Measurements from ENCODE around the gene PTPRG. TPM values are rescaled to one million over a fixed set of nuclear protein-coding genes. Genes with fewer than 3 reads are reported as not detected.

The PTPRG gene
- total RNA-seq, 2 donors from 2014 or later, result 23.9 to 31.6 TPM

DNA sequence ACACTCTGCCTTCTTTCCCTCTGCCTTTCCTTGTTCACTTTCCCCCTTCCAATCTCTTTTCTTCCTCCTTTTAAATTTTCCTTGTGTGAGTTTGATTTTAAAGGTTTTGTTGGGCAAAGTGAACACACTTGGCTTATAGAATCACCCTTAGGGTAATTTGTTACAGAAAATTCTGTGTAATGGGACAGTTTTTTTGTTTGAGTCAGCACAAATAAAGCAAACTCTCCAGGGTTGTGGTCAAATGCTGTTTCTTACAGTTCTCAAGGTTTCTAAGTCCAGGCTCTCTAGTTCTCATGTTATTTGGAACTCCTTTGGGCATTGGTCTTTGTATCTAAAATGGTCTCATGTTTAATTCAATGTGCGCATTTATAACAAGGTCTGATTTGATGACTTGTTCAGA lies 307.1 kb downstream of the PTPRG start:
- H3K27ac ChIP-seq, result no peak overlapping the region
- 92 to 96% methylated on average over 1 of the region's 1 CpG for WGBS, 2 donors
- TF ChIP-seq, protein P1, sequence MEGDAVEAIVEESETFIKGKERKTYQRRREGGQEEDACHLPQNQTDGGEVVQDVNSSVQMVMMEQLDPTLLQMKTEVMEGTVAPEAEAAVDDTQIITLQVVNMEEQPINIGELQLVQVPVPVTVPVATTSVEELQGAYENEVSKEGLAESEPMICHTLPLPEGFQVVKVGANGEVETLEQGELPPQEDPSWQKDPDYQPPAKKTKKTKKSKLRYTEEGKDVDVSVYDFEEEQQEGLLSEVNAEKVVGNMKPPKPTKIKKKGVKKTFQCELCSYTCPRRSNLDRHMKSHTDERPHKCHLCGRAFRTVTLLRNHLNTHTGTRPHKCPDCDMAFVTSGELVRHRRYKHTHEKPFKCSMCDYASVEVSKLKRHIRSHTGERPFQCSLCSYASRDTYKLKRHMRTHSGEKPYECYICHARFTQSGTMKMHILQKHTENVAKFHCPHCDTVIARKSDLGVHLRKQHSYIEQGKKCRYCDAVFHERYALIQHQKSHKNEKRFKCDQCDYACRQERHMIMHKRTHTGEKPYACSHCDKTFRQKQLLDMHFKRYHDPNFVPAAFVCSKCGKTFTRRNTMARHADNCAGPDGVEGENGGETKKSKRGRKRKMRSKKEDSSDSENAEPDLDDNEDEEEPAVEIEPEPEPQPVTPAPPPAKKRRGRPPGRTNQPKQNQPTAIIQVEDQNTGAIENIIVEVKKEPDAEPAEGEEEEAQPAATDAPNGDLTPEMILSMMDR (IDR thresholded peaks at IDR 0.05), result no peak
- TF ChIP-seq POLR2A (IDR thresholded peaks at IDR 0.05), result no peak
- DNase-seq (no peak), ATAC-seq (no peak)
- H3K9me3 ChIP-seq, result no peaks in the 10 kb centered on the region
- no peaks in the 10 kb centered on the region for H3K27me3 ChIP-seq
- no peaks in the 10 kb centered on the region for H3K4me1 ChIP-seq
- no peak overlapping the region for H3K4me3 ChIP-seq
- intact Hi-C loops (cut with DNase I), result loop anchor here (10.0 kb wide), 1 partner anchor 316 kb away; no protein-coding TSS in a partner anchor
- H3K36me3 ChIP-seq (replicated peaks in 1 of 2; ENCODE audit: insufficient read depth in 1 of 2, low read depth in 2 of 2), result no peaks in the 10 kb centered on the region

DNA sequence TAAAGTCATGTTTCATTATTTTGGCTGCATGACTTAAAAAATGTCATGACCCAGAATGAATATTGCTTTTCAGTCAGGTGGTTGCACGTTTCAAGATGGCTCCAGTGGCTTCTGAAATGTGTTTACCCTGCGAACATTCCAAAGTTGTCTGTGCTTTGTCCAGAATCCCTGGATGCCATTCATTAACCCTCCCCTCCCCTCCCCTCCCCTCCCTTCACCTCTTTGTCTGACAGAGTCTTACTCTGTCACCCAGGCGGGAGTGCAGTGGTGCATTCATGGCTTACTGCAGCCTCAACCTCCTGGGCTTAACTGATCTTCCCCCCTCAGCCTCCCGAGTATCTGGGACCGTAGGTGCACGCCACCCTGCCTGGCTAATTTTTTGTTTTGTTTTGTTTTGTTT lies 308.0 kb downstream of the PTPRG start:
- Histone ChIP-seq H3K4me3 (no peak overlapping the region), H3K36me3 (replicated peaks in 1 of 2; ENCODE audit: insufficient read depth in 1 of 2, low read depth in 2 of 2) (no peaks in the 10 kb centered on the region), H3K9me3 (no peaks in the 10 kb centered on the region), H3K27me3 (no peaks in the 10 kb centered on the region), H3K4me1 (no peaks in the 10 kb centered on the region), H3K27ac (no peak overlapping the region)
- TF ChIP-seq, protein P1 (IDR thresholded peaks at IDR 0.05), result no peak
- no peak for TF ChIP-seq POLR2A (IDR thresholded peaks at IDR 0.05)
- no peak for DNase-seq
- intact Hi-C loops (cut with DNase I), result loop anchor here (10.0 kb wide), 1 partner anchor 315 kb away; no protein-coding TSS in a partner anchor
- 84 to 89% methylated on average over 6 of the region's 6 CpGs for whole genome bisulfite sequencing, 2 donors
- no peak for ATAC-seq

DNA sequence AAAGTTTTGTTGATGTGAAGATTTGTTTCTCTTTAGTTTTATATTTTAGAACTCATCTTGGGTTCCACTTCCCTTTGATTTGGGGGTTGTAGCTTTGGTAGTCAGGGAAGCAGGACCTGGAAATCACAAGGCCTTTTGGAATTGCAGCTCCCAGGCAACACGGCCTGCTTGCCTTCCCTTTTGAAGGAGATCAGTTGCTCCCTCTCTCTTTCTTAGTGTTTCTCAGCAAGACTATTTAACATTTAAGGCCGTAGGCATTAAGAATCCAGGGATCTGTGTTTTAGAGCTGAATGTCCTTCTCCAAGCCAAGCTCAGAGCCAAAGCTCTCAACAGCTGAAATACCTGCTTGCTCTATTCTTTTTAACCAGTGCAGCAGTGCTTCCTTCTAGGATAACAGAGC lies 310.3 kb downstream of the PTPRG start:
- no peaks in the 10 kb centered on the region for H3K36me3 ChIP-seq (replicated peaks in 1 of 2; ENCODE audit: insufficient read depth in 1 of 2, low read depth in 2 of 2)
- H3K9me3 ChIP-seq, result no peaks in the 10 kb centered on the region
- DNase-seq (no peak), ATAC-seq (no peak)
- no peaks in the 10 kb centered on the region for H3K27me3 ChIP-seq
- H3K27ac ChIP-seq, result no peak overlapping the region
- 80 to 94% methylated on average over 2 of the region's 2 CpGs for WGBS, 2 donors
- intact Hi-C loops (cut with DNase I), result no loop called here
- H3K4me3 ChIP-seq, result no peak overlapping the region
- no peaks in the 10 kb centered on the region for H3K4me1 ChIP-seq
- TF ChIP-seq, protein P1 (IDR thresholded peaks at IDR 0.05), result no peak
- no peak for TF ChIP-seq POLR2A (IDR thresholded peaks at IDR 0.05)

DNA sequence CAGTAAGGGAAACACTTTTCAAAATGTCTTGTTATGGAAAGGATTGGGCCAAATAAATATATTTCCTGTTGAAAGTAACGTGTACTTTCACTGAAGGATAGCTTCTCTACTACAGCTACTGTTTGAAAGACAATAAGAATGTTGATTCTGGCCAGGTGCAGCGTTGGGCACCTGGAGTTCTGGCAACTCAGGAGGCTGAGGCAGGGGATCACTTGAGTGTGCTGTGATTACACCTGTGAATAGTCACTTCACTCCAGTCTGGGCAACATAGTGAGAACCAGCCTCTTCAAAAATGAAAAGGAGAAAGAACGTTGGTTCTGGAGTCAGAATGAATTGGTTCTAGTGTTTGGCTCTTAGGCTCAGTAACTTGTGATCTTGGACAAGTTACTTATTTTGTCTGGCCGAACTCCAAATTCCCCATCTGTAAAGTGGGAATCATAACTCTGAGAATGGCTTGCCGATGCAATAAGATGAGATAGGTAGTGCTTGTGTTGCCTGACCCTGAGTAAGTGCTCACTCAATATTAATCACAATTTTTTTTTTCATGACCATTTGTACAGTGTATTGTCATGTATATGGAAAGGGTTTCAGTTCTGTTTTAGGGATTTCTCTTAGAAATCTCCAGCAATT lies 310.8 kb downstream of the PTPRG start:
- ATAC-seq, result no peak
- no peak for DNase-seq
- WGBS, 2 donors, result 66 to 69% methylated on average over 5 of the region's 5 CpGs

More for the DNA sequence above, 310.8 kb downstream of the PTPRG start:
- Histone ChIP-seq H3K9me3 (no peaks in the 10 kb centered on the region), H3K4me3 (no peak overlapping the region), H3K27me3 (no peaks in the 10 kb centered on the region), H3K36me3 (replicated peaks in 1 of 2; ENCODE audit: insufficient read depth in 1 of 2, low read depth in 2 of 2) (no peaks in the 10 kb centered on the region), H3K4me1 (peaks cover 4% of the 10 kb centered on the region), H3K27ac (no peak overlapping the region)
- intact Hi-C loops (cut with DNase I), result no loop called here
- TF ChIP-seq, protein P1 (IDR thresholded peaks at IDR 0.05), result no peak
- TF ChIP-seq POLR2A (IDR thresholded peaks at IDR 0.05), result no peak

Measured in body of pancreas (tissue), 4 donors.